H1 (cell line): Measurements from ENCODE around the gene STARD3. TPM values are rescaled to one million over a fixed set of nuclear protein-coding genes. Genes with fewer than 3 reads are reported as not detected.

Source experiments
- CHD7 ChIP-seq: fragments of 300-600 bp; sonication (generic); IDR thresholded peaks from 2 replicates; pipeline ENCODE4 v1.7.1; 2012; ENCODE audit warnings: low read length, moderate library complexity, mild to moderate bottlenecking, inconsistent platforms; ENCODE audit not compliant: insufficient replicate concordance
- TAF7 ChIP-seq: optimal IDR thresholded peaks from 2 replicates; pipeline ENCODE3; 2011; ENCODE audit warnings: low read depth, mild to moderate bottlenecking, inconsistent platforms, low read length, moderate library complexity, borderline replicate concordance
- YY1 ChIP-seq: IDR thresholded peaks from 2 replicates; pipeline ENCODE4 v1.6.1; 2011; ENCODE audit warnings: low read depth, mild to moderate bottlenecking, low read length
- ZNF274 ChIP-seq: IDR thresholded peaks from 2 replicates; pipeline ENCODE4 v1.7.0; 2012; ENCODE audit warnings: low read length, borderline replicate concordance; ENCODE audit errors: extremely low read depth
- polyA plus RNA-seq, 7 experiments: library from polyadenylated mRNA; depleted of rRNA in 3 of 7; stranded (reverse) in 5 of 7; unstranded in 2 of 7; fragments of >200 nt in 5 of 7; fragments of 200-250 nt in 2 of 7; gene quantifications; 1 replicate in 5 of 7; 2 replicates in 1 of 7; 4 replicates in 1 of 7; pipeline versions ENCODE4 v1.2.1 to v1.2.3, GENCODE V29; 2011 to 2013; ENCODE audit warnings: missing spikeins in 2 of 7, mixed read lengths in 2 of 7
- total RNA-seq: library from RNA; stranded (reverse); fragmentation: NEBNext Ultra II Directional; extraction: Animal tissue kit (Norgen Biotek cat#: 25700); gene quantifications from 2 replicates; pipeline ENCODE4 v1.2.1, GENCODE V29; 2021

Gene STARD3
- total and polyA plus RNA-seq, 2 of the 8 experiments (the other 6 are each of a cell fraction or from before 2014, with no cell fraction given): 47.6 to 80.3 TPM

- no peak for TF ChIP-seq CHD7
- TF ChIP-seq ZNF274: no peak
- no peak for TF ChIP-seq YY1
- no peak for TF ChIP-seq TAF7
- TF ChIP-seq, all 59 proteins: peak for 0
Measured at GRCh38 chr17:39655105-39655504, 18.2 kb downstream of the STARD3 start (continued).
